SU-DHL-6 (cell line): ENCODE data around the gene RIOX2.

Source experiments
- EZH2phosphoT487 ChIP-seq: fragments of 200-600 bp; sonication (generic), shearing (Covaris generic); conservative IDR thresholded peaks from 2 replicates; pipeline ENCODE4 v1.6.1; 2018; ENCODE audit warnings: mild to moderate bottlenecking, antibody characterized with exemption, low read length, moderate library complexity, mixed read lengths
- TF ChIP-seq, protein P1 (sequence below): fragments of 200-600 bp; sonication (generic); IDR thresholded peaks from one replicate; pipeline ENCODE4 v1.5.1; 2017; ENCODE audit warnings: antibody characterized with exemption, mild to moderate bottlenecking, low read length, moderate library complexity; ENCODE audit not compliant: insufficient read depth, poor library complexity, severe bottlenecking

DNA sequence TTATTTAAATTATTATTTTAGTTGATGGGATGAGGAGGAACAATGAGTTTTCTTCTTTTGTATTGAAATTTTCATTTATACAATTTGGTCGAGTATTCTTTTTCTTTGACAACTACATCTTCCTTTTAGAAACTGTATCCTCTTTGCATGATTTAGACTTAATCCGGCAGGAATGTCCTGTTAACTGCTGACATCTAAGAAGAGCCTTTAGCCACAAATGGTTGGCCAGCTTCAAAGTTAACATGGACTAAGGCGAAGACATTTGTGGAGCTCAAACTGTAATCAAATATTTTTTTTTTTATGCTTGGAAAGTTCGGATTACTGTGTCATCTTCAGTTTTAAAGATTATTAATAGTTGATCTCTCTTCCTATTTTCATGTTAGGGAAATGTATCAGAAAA, 43.2 kb downstream of the RIOX2 start:
- TF ChIP-seq, protein P1, sequence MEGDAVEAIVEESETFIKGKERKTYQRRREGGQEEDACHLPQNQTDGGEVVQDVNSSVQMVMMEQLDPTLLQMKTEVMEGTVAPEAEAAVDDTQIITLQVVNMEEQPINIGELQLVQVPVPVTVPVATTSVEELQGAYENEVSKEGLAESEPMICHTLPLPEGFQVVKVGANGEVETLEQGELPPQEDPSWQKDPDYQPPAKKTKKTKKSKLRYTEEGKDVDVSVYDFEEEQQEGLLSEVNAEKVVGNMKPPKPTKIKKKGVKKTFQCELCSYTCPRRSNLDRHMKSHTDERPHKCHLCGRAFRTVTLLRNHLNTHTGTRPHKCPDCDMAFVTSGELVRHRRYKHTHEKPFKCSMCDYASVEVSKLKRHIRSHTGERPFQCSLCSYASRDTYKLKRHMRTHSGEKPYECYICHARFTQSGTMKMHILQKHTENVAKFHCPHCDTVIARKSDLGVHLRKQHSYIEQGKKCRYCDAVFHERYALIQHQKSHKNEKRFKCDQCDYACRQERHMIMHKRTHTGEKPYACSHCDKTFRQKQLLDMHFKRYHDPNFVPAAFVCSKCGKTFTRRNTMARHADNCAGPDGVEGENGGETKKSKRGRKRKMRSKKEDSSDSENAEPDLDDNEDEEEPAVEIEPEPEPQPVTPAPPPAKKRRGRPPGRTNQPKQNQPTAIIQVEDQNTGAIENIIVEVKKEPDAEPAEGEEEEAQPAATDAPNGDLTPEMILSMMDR, result no peak
- TF ChIP-seq EZH2phosphoT487, result no peak
